Neural progenitor cell (in vitro differentiated cells): ENCODE data around the gene RNF167. TPM values are rescaled to one million over a fixed set of nuclear protein-coding genes. Genes with fewer than 3 reads are reported as not detected.

Experiments used
- DNase-seq: peaks from one replicate; pipeline ENCODE4 v3.0.0-alpha.2; 2016; ENCODE audit warnings: low spot score
- H2AFZ ChIP-seq: fragments of 200-600 bp; sonication (generic); replicated peaks from 2 replicates; pipeline ENCODE4 v1.6.1; 2016; ENCODE audit warnings: antibody characterized with exemption
- H3F3A ChIP-seq: fragments of 200-600 bp; sonication (generic); 2 replicates; pipeline ENCODE4 v1.6.1; 2016; ENCODE audit warnings: antibody characterized with exemption, low read depth
- H3K27ac ChIP-seq: fragments of 200-600 bp; sonication (generic); 2 replicates; pipeline ENCODE4 v1.5.1; 2016; ENCODE audit warnings: mild to moderate bottlenecking
- H3K27me3 ChIP-seq: fragments of 200-600 bp; sonication (generic); 2 replicates; pipeline ENCODE4 v1.6.1; 2016; ENCODE audit warnings: mild to moderate bottlenecking, moderate library complexity
- H3K36me3 ChIP-seq: fragments of 200-600 bp; sonication (generic); 2 replicates; pipeline ENCODE4 v1.5.1; 2016
- H3K4me1 ChIP-seq: fragments of 200-600 bp; sonication (generic); 2 replicates; pipeline ENCODE4 v1.6.1; 2016; ENCODE audit warnings: mixed run types
- H3K4me2 ChIP-seq: fragments of 200-600 bp; sonication (generic); 2 replicates; pipeline ENCODE4 v1.6.1; 2016
- H3K4me3 ChIP-seq: fragments of 200-600 bp; sonication (generic); 2 replicates; pipeline ENCODE4 v1.5.1; 2016
- H3K79me2 ChIP-seq: fragments of 200-600 bp; sonication (generic); 2 replicates; pipeline ENCODE4 v1.6.1; 2016; ENCODE audit warnings: low read depth
- H3K9ac ChIP-seq: fragments of 200-600 bp; sonication (generic); 2 replicates; pipeline ENCODE4 v1.6.1; 2016
- H3K9me3 ChIP-seq: fragments of 200-600 bp; sonication (generic); 2 replicates; pipeline ENCODE4 v1.5.1; 2016; ENCODE audit warnings: low read depth
- H4K20me1 ChIP-seq: fragments of 200-600 bp; sonication (generic); 2 replicates; pipeline ENCODE4 v1.6.1; 2016; ENCODE audit warnings: low read depth
- H3K27ac Mint-ChIP-seq: 3 replicates; pipeline ENCODE4 v1.8.0; 2021; ENCODE audit warnings: mixed read lengths
- H3K27me3 Mint-ChIP-seq: 2 replicates; pipeline ENCODE4 v1.8.0; 2022; ENCODE audit warnings: low read depth, mild to moderate bottlenecking, inconsistent platforms, moderate library complexity, mixed read lengths; ENCODE audit not compliant: insufficient read depth
- H3K36me3 Mint-ChIP-seq: 3 replicates; pipeline ENCODE4 v1.8.0; 2021; ENCODE audit warnings: mixed read lengths
- H3K4me1 Mint-ChIP-seq: 3 replicates; pipeline ENCODE4 v1.8.0; 2021; ENCODE audit warnings: mixed read lengths
- H3K4me3 Mint-ChIP-seq: 3 replicates; pipeline ENCODE4 v1.8.0; 2021; ENCODE audit warnings: mild to moderate bottlenecking, moderate library complexity, mixed read lengths
- H3K9me3 Mint-ChIP-seq: 3 replicates; pipeline ENCODE4 v1.8.0; 2020; ENCODE audit warnings: mixed read lengths
- EZH2 ChIP-seq: fragments of 200-600 bp; sonication (generic); IDR thresholded peaks from 2 replicates; pipeline ENCODE4 v1.6.1; 2017; ENCODE audit warnings: antibody characterized with exemption, mild to moderate bottlenecking, moderate library complexity
- EZH2phosphoT487 ChIP-seq: fragments of 200-600 bp; sonication (generic); IDR thresholded peaks from 2 replicates; pipeline ENCODE4 v1.6.1; 2017; ENCODE audit warnings: antibody characterized with exemption
- total RNA-seq: library from RNA; depleted of rRNA; stranded (reverse); fragments of >200 nt; gene quantifications from 2 replicates; pipeline ENCODE4 v1.2.3, GENCODE V29; 2015; ENCODE audit warnings: low replicate concordance
- TF ChIP-seq, protein P1 (sequence below): fragments of 200-600 bp; sonication (generic); IDR thresholded peaks from 2 replicates; pipeline ENCODE4 v1.5.1; 2017; ENCODE audit warnings: antibody characterized with exemption, mild to moderate bottlenecking

The RNF167 gene
- total RNA-seq, 1 donor from 2014 or later: 43.9 TPM

DNA sequence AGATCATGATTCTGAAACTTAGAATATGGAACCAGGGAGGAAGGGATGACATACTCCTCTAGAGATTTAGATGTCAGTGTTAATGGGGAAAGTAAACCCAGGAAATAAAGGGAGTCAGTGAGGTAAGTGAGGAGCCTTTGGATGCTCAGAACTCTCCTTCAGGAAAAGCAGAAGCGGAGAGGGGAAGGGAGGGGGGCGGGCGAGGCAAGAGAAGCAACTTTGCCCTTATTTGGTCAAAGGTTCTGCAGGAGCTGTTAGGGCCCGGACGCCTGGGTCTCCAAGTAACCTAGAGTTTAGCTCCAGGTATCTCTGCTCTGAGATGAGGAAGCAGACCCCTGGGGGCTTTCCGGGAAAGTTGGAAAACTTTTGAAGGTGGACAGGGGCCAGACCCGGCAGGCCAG lies 6.9 kb downstream of the RNF167 start:
- peaks cover 89% of the 10 kb centered on the region for H3F3A ChIP-seq
- H3K4me2 ChIP-seq: peak overlapping the region; percentile 87
- Mint-ChIP-seq H3K27me3 (peaks cover 17% of the 10 kb centered on the region), H3K4me3 (peak overlapping the region; percentile 93), H3K9me3 (no peaks in the 10 kb centered on the region), H3K36me3 (peaks cover 24% of the 10 kb centered on the region), H3K27ac (peak overlapping the region; percentile 88), H3K4me1 (peaks cover 41% of the 10 kb centered on the region)
- peaks cover 67% of the 10 kb centered on the region for H3K79me2 ChIP-seq
- H3K4me3 ChIP-seq: peak overlapping the region; percentile 77
- H3K9ac ChIP-seq: peak overlapping the region; percentile 62
- DNase-seq: peak; percentile 44
- peak overlapping the region; percentile 71 for H3K27ac ChIP-seq
- H3K27me3 ChIP-seq: no peaks in the 10 kb centered on the region
- H3K4me1 ChIP-seq: peaks cover 20% of the 10 kb centered on the region
- H2AFZ ChIP-seq: no peak overlapping the region
- no peaks in the 10 kb centered on the region for H3K36me3 ChIP-seq
- peaks cover 42% of the 10 kb centered on the region for H4K20me1 ChIP-seq
- TF ChIP-seq EZH2phosphoT487 (no peak), EZH2 (no peak)
- TF ChIP-seq, protein P1, sequence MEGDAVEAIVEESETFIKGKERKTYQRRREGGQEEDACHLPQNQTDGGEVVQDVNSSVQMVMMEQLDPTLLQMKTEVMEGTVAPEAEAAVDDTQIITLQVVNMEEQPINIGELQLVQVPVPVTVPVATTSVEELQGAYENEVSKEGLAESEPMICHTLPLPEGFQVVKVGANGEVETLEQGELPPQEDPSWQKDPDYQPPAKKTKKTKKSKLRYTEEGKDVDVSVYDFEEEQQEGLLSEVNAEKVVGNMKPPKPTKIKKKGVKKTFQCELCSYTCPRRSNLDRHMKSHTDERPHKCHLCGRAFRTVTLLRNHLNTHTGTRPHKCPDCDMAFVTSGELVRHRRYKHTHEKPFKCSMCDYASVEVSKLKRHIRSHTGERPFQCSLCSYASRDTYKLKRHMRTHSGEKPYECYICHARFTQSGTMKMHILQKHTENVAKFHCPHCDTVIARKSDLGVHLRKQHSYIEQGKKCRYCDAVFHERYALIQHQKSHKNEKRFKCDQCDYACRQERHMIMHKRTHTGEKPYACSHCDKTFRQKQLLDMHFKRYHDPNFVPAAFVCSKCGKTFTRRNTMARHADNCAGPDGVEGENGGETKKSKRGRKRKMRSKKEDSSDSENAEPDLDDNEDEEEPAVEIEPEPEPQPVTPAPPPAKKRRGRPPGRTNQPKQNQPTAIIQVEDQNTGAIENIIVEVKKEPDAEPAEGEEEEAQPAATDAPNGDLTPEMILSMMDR: no peak
- H3K9me3 ChIP-seq: no peaks in the 10 kb centered on the region

DNA sequence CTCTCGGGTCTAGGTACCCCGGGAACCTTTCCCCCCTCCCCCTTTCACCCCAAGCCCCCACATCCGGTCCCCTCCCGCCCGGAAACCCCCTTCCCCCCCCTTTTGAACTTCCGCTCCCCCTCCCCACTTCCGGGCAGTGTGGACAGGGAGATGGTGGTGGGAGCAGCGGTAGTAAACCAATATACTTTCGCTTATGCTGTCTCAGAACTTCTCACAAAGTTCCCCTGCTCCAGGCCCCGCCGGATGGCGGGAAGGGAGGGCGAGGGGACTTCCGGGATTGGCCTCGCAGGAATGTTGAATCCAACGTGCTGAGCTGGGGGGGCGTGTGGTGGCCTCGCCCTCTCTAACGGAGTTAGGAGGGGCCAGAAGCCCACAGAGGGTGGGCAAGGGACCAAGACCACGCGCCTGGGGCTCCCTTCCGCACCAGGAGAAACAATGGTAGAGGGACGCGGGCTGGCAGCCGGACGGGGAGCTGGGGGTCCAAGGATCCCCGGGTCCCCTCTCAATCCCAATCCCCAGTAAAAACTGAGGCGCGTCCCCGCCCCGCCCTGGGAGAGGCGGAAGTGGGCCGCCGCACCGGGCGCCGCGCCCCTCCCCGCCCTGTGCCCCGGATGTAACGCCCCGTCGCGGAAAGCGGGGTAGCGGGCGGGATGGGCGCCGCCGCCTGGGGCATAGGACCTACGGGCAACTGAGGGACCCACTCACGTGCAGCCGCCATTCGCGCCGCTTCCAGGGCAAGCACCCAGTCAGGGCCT lies 7.5 kb downstream of the RNF167 start:
- peaks cover 24% of the 10 kb centered on the region for H3K36me3 Mint-ChIP-seq
- peak overlapping the region; percentile 93 for H3K4me3 Mint-ChIP-seq
- Histone ChIP-seq H3F3A (peaks cover 89% of the 10 kb centered on the region), H3K27me3 (no peaks in the 10 kb centered on the region), H4K20me1 (peaks cover 39% of the 10 kb centered on the region), H3K4me3 (peak overlapping the region; percentile 77), H3K4me1 (peaks cover 22% of the 10 kb centered on the region), H2AFZ (peak overlapping the region; percentile 39), H3K4me2 (peak overlapping the region; percentile 87), H3K9me3 (no peaks in the 10 kb centered on the region), H3K79me2 (peaks cover 61% of the 10 kb centered on the region), H3K9ac (peak overlapping the region; percentile 62), H3K36me3 (no peaks in the 10 kb centered on the region), H3K27ac (peak overlapping the region; percentile 71)
- DNase-seq: peak; percentile 81
- peaks cover 40% of the 10 kb centered on the region for H3K4me1 Mint-ChIP-seq
- no peaks in the 10 kb centered on the region for H3K9me3 Mint-ChIP-seq
- H3K27ac Mint-ChIP-seq: peak overlapping the region; percentile 93
- TF ChIP-seq, protein P1: no peak
- TF ChIP-seq EZH2phosphoT487: no peak
- TF ChIP-seq EZH2: no peak
- H3K27me3 Mint-ChIP-seq: peaks cover 16% of the 10 kb centered on the region

DNA sequence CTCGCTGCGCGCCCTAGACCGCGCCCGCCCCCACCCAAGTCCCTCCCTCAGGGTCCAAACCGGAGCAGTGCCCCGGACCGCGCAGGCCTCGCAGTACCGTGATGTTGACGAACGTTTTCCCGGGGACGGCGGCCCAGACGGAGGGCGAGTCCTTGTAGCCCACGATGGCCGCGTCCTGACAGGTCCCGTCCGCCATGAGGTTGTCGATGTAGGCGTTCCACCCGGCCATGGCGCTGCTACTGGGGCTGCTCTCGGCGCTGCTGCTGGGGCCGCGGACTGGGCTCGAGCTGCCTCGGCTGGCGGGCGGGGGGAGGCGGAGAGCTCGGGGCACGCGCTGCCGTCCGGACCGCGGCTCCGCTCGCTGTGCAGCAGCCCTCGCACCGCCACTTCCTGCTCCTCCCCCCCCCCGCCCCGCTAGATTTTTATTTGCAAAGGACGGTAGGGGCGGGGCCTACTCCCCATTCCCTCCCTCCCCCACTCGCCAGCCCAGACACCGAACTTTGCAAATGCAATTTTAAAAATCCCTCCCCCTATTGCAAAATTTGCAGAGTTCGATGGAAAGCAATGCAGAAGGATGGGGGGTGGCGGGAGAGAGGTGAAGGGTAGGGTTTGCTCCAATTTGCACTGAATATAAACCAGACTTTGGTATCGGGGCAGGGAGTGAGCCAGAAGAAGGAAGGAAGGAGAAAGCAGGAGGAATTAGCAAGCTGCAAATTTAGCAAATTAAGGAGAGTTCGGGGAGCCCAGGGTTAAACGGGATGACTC lies 8.3 kb downstream of the RNF167 start, which contains the start of gene PFN1:
Gene PFN1, minus strand, starts transcription at position 365 of the 765 bp plus-strand sequence. Its CDS starts 136 bp downstream, at position 229.
- Mint-ChIP-seq H3K27me3 (peaks cover 15% of the 10 kb centered on the region), H3K27ac (peak within 1 kb of the TSS; percentile 93), H3K4me1 (peaks cover 41% of the 10 kb centered on the region), H3K36me3 (peaks cover 18% of the 10 kb centered on the region), H3K9me3 (no peaks in the 10 kb centered on the region), H3K4me3 (peak within 1 kb of the TSS; percentile 93)
- Histone ChIP-seq H3K27me3 (no peaks in the 10 kb centered on the region), H3K27ac (peak within 1 kb of the TSS; percentile 85), H2AFZ (peak within 1 kb of the TSS; percentile 65), H3F3A (peaks cover 86% of the 10 kb centered on the region), H3K4me3 (peak within 1 kb of the TSS; percentile 77), H4K20me1 (peaks cover 34% of the 10 kb centered on the region), H3K4me1 (peaks cover 22% of the 10 kb centered on the region), H3K79me2 (peaks cover 53% of the 10 kb centered on the region), H3K4me2 (peak within 1 kb of the TSS; percentile 87), H3K9ac (peak within 1 kb of the TSS; percentile 62), H3K9me3 (no peaks in the 10 kb centered on the region), H3K36me3 (no peaks in the 10 kb centered on the region)
- peak; percentile 88 for DNase-seq
- no peak for TF ChIP-seq EZH2
- no peak for TF ChIP-seq EZH2phosphoT487
- TF ChIP-seq, protein P1: no peak
